SK-N-MC (cell line): Measurements from ENCODE around the gene NADK2.

Experiments used
- EZH2 ChIP-seq: fragments of 200-600 bp; sonication (generic); IDR thresholded peaks from one replicate; pipeline ENCODE4 v1.6.1; 2017; ENCODE audit warnings: antibody characterized with exemption
- POLR2AphosphoS5 ChIP-seq: IDR thresholded peaks from 2 replicates; pipeline ENCODE4 v1.6.1; 2012; ENCODE audit warnings: mild to moderate bottlenecking, low read depth, low read length, borderline replicate concordance

GRCh38 chr5:36152324-36153297 lies 89.1 kb downstream of the NADK2 start:
- TF ChIP-seq POLR2AphosphoS5: no peak
- TF ChIP-seq EZH2: no peak
